ENCODE data around the gene PPM1J. TPM values are rescaled to one million over a fixed set of nuclear protein-coding genes. Genes with fewer than 3 reads are reported as not detected.
A peak's percentile ranks its signal among the peaks of the same experiment; 100 is the strongest.

The PPM1J gene
- total RNA-seq, 1 experiment from 2014 or later = 0.80 TPM

DNA sequence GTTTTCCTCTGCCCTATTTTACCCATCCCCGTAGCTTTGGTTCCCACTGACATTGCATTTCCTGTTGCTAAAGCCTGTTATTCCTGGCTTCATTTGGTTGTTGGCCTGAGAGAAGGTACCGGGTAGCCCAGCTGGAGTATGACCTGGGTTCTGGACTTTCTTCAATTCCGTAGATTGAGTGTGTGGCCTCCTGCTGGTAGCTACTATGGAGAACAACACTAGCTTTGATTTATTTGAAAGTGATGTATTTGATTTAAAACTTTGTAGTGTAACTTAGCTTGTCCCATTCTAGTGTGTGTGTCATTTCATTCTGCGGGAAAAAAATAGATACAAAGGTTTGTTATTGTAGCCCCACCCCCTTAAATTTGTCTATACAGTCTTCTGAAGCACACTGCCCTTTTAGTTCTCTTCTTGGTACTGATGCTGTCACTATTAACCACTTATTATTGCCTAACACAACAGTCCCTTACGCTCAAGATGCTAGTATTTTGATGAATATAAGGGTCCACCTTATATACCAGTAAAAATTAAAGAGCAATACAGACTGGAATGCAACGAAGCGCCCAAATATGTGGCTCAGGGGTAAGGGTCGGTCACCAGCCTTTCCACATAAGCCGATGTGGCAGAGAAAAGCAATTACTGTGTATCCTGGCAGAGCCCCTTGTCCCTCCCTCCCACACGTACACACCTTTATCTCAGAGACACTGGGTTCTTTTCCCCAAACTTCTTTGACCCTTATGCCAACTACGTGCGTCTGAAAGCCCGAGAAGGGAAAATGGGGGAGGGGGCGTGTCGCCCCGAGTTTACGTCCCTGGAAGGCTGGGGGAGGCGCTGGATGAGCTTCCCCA is 41.3 kb downstream of the PPM1J start:
- Histone ChIP-seq H3K4me2 (ENCODE audit: low read length) (peak overlapping the region; percentile 100), H3F3A (ENCODE audit: low read length, unreplicated experiment) (peaks cover 7% of the 10 kb centered on the region), H3K4me3 (ENCODE audit: low read length) (peak overlapping the region; percentile 99), H3K36me3 (ENCODE audit: low read depth, low read length) (peaks cover 24% of the 10 kb centered on the region), H4K20me1 (ENCODE audit: low read length) (no peaks in the 10 kb centered on the region), H3K79me2 (ENCODE audit: low read length) (peaks cover 30% of the 10 kb centered on the region), H3K9me2 (replicated peaks; ENCODE audit: low read length) (no peaks in the 10 kb centered on the region), H3K27ac (ENCODE audit: low read length) (peak overlapping the region; percentile 53), H3K9ac (ENCODE audit: low read length) (peak overlapping the region; percentile 85), H3K9me3 (ENCODE audit: low read length) (no peaks in the 10 kb centered on the region), H3K27me3 (ENCODE audit: low read length) (no peaks in the 10 kb centered on the region), H2AFZ (ENCODE audit: low read length) (peak overlapping the region; percentile 83), H3K4me1 (ENCODE audit: insufficient read depth, low read length) (peaks cover 24% of the 10 kb centered on the region)
- TF ChIP-seq, protein P1, sequence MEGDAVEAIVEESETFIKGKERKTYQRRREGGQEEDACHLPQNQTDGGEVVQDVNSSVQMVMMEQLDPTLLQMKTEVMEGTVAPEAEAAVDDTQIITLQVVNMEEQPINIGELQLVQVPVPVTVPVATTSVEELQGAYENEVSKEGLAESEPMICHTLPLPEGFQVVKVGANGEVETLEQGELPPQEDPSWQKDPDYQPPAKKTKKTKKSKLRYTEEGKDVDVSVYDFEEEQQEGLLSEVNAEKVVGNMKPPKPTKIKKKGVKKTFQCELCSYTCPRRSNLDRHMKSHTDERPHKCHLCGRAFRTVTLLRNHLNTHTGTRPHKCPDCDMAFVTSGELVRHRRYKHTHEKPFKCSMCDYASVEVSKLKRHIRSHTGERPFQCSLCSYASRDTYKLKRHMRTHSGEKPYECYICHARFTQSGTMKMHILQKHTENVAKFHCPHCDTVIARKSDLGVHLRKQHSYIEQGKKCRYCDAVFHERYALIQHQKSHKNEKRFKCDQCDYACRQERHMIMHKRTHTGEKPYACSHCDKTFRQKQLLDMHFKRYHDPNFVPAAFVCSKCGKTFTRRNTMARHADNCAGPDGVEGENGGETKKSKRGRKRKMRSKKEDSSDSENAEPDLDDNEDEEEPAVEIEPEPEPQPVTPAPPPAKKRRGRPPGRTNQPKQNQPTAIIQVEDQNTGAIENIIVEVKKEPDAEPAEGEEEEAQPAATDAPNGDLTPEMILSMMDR (conservative IDR thresholded peaks at IDR 0.05; ENCODE audit: low read depth, low read length) = peak; percentile 68
- TF ChIP-seq EZH2phosphoT487 (IDR thresholded peaks at IDR 0.05; ENCODE audit: borderline replicate concordance, low read length) (no peak), EZH2 (IDR thresholded peaks at IDR 0.05; ENCODE audit: low read length, unreplicated experiment) (no peak)
- DNase-seq (peak; percentile 66), ATAC-seq (peak; percentile 53)
- TSS peak; percentile 35 for BruUV-seq (replicated peaks)
- ChIA-PET POLR2A (ENCODE audit: unreplicated experiment) (interaction anchor here (0.5 to 1.5 kb wide), 3 partner anchors 31 to 283 kb away, joined by 4 to 7 read pairs (median 4); no protein-coding TSS in a partner anchor), CTCF (interaction anchor here (0.5 to 2.1 kb wide), 9 partner anchors 9 to 172 kb away, joined by 3 to 7 read pairs (median 4); partner anchors contain the start of genes PPM1J and RHOC)
- intact Hi-C loops (cut with micrococcal nuclease) = loop anchor here (1.0 to 5.0 kb wide), 5 partner anchors 33 to 282 kb away; partner anchors contain the start of gene RHOC

DNA sequence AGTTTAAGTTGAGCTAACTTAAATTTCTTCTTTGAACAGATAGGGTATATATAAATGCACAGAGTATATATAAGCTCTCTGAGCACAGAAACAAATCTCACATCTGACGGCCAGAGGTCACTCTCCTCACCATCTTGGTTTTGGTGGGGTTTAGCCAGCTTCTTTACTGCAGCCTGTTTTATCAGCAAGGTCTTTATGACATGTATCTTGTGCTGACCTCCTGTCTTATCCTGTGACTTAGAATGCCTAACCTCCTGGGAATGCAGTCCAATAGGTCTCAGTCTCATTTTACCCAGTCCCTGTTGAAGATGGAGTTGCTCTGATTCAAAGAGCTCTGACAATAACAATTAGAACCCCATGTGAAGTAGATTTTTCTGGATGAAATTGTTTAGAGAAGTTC is 42.3 kb downstream of the PPM1J start:
- no peak overlapping the region for H3K27ac ChIP-seq (ENCODE audit: low read length)
- H3K9me2 ChIP-seq (replicated peaks; ENCODE audit: low read length) = no peaks in the 10 kb centered on the region
- H2AFZ ChIP-seq (ENCODE audit: low read length) = no peak overlapping the region
- peaks cover 24% of the 10 kb centered on the region for H3K4me1 ChIP-seq (ENCODE audit: insufficient read depth, low read length)
- ChIA-PET POLR2A (ENCODE audit: unreplicated experiment) (interaction anchor here (0.6 to 1.5 kb wide), 3 partner anchors 32 to 279 kb away, joined by 3 to 7 read pairs (median 4); partner anchors contain the start of gene PPM1J), CTCF (interaction anchor here (0.5 to 1.4 kb wide), 2 partner anchors 42 to 171 kb away, joined by 4 to 6 read pairs; partner anchors contain the start of gene PPM1J)
- DNase-seq (no peak), ATAC-seq (no peak)
- intact Hi-C loops (cut with micrococcal nuclease) = loop anchor here (1.0 to 5.0 kb wide), 4 partner anchors 36 to 281 kb away; no protein-coding TSS in a partner anchor
- TF ChIP-seq EZH2 (IDR thresholded peaks at IDR 0.05; ENCODE audit: low read length, unreplicated experiment) (no peak), EZH2phosphoT487 (IDR thresholded peaks at IDR 0.05; ENCODE audit: borderline replicate concordance, low read length) (no peak)
- TF ChIP-seq, protein P1 (conservative IDR thresholded peaks at IDR 0.05; ENCODE audit: low read depth, low read length) = no peak
- H3K9me3 ChIP-seq (ENCODE audit: low read length) = no peaks in the 10 kb centered on the region
- no TSS peak for BruUV-seq (replicated peaks)
- no peak overlapping the region for H3K9ac ChIP-seq (ENCODE audit: low read length)
- no peak overlapping the region for H3K4me3 ChIP-seq (ENCODE audit: low read length)
- peaks cover 32% of the 10 kb centered on the region for H3K36me3 ChIP-seq (ENCODE audit: low read depth, low read length)
- H3K79me2 ChIP-seq (ENCODE audit: low read length) = peaks cover 30% of the 10 kb centered on the region
- peaks cover 7% of the 10 kb centered on the region for H3F3A ChIP-seq (ENCODE audit: low read length, unreplicated experiment)
- no peak overlapping the region for H3K4me2 ChIP-seq (ENCODE audit: low read length)
- no peaks in the 10 kb centered on the region for H3K27me3 ChIP-seq (ENCODE audit: low read length)
- no peaks in the 10 kb centered on the region for H4K20me1 ChIP-seq (ENCODE audit: low read length)
